Measurements from ENCODE around the gene TGFBR3.

DNA sequence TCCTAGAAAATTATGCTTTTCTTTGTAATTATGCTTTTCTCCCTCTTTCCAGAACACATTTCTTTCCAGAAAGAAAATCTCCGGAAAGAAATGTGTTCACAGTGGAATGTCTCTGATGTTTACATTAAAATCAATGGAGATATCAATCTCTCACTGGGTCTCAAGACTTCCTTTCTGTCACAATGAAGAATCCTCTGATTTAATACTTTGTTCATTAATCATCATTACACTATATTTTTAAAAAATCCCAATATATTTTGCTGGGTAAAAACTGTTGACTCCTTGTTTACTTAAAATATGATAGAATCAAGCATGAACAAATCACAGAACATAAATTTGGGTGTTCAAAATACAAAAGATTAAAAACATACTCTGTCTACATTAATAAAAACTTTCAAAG, 26.3 kb upstream of the TGFBR3 start:
- TF ChIP-seq EZH2 (IDR thresholded peaks at IDR 0.05; ENCODE audit: insufficient read depth, poor library complexity, severe bottlenecking) = no peak
- no peak for TF ChIP-seq EZH2phosphoT487 (IDR thresholded peaks at IDR 0.05; ENCODE audit: insufficient read depth, low read depth)

Measured in GM23248 (cell line).